H1 (cell line): ENCODE data around the gene MOV10L1. TPM values are rescaled to one million over a fixed set of nuclear protein-coding genes. Genes with fewer than 3 reads are reported as not detected.

ENCODE experiments used
- BRCA1 ChIP-seq: IDR thresholded peaks from 2 replicates; pipeline ENCODE4 v1.6.1; 2012; ENCODE audit warnings: low read depth, low read length, improper control_type of control experiment
- NRF1 ChIP-seq: IDR thresholded peaks from 2 replicates; pipeline ENCODE4 v1.6.1; 2011; ENCODE audit warnings: mild to moderate bottlenecking, low read depth, low read length, improper control_type of control experiment
- polyA plus RNA-seq, 7 experiments: library from polyadenylated mRNA; depleted of rRNA in 3 of 7; stranded (reverse) in 5 of 7; unstranded in 2 of 7; fragments of >200 nt in 5 of 7; fragments of 200-250 nt in 2 of 7; gene quantifications; 1 replicate in 5 of 7; 2 replicates in 1 of 7; 4 replicates in 1 of 7; pipeline versions ENCODE4 v1.2.1 to v1.2.3, GENCODE V29; 2011 to 2013; ENCODE audit warnings: missing spikeins in 2 of 7, mixed read lengths in 2 of 7
- total RNA-seq: library from RNA; stranded (reverse); fragmentation: NEBNext Ultra II Directional; extraction: Animal tissue kit (Norgen Biotek cat#: 25700); gene quantifications from 2 replicates; pipeline ENCODE4 v1.2.1, GENCODE V29; 2021

The MOV10L1 gene
- total and polyA plus RNA-seq, 2 of the 8 experiments (the other 6 are each of a cell fraction or from before 2014, with no cell fraction given), result 0.32 TPM; not detected in 1

DNA sequence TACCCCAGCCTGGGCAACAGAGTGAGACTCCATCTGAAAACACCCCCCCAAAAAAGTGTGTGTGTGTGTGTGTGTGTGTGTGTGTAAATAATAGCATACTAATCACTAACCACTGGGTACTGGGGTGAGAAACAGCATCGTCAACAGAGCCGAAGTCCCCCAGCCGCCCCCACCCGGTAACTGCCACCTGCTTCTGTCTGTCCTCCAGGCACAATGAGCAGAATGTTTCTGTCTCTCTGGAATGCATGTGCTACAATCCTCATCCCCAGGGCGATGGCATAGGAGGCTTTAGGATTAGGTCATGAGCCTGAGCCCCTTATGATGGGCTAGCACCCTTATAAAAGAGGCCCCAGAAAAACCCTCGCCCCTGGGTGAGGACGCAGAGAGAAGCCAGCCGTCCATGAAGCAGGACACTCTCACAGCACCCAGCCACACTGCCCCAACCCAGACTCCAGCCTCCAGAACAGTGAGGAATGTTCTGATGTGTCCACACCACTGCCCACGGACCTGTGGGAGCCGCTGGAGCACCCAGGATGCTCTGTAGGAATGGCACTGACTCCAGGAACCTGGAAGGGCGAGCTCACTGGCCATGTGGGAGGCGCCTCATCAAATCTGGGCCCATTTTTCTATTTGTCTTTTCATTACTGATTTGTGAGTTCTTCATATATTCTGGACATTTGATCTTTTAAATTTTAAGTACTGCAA, 41.6 kb upstream of the MOV10L1 start (continued):
- TF ChIP-seq BRCA1 (no peak), NRF1 (no peak)
